Measurements from ENCODE around the gene WAC. TPM values are rescaled to one million over a fixed set of nuclear protein-coding genes. Genes with fewer than 3 reads are reported as not detected.
A peak's percentile ranks its signal among the peaks of the same experiment; 100 is the strongest.

WAC gene
- total and polyA plus RNA-seq, 9 of the 15 experiments (the other 6 are each of a cell fraction or from before 2014, with no cell fraction given), result 24.8 to 123 (median 78.2) TPM

- TF ChIP-seq ZBTB40 (IDR thresholded peaks at IDR 0.05) (peak; percentile 89), ZBTB40 (CRISPR knock-in tag; IDR thresholded peaks at IDR 0.05) (no peak), ETV1 (tag; conservative IDR thresholded peaks at IDR 0.05; ENCODE audit: low read depth) (peak; percentile 95), ZNF143 (CRISPR knock-in tag; IDR thresholded peaks at IDR 0.05) (peak; percentile 27; the same call in 1 of the 2 replicates), MEF2A (IDR thresholded peaks at IDR 0.05; ENCODE audit: control insufficient read depth, low read depth, low read length) (no peak), SIX5 (IDR thresholded peaks at IDR 0.05; ENCODE audit: borderline replicate concordance in 1 of 2, insufficient read depth in 1 of 2, low read depth in 1 of 2, low read length in 2 of 2) (no peak), BCL6 (CRISPR knock-in tag; IDR thresholded peaks at IDR 0.05) (no peak), GATAD2A (IDR thresholded peaks at IDR 0.05) (peak; percentile 97), USF1 (CRISPR knock-in tag; IDR thresholded peaks at IDR 0.05) (no peak), NFE2L1 (tag; IDR thresholded peaks at IDR 0.05; ENCODE audit: borderline replicate concordance, low read depth) (no peak), SRF (CRISPR knock-in tag; IDR thresholded peaks at IDR 0.05) (peak in 1 of 2 experiments; percentile 89; a peak in 3 of 4 replicates), MAX (CRISPR knock-in tag; IDR thresholded peaks at IDR 0.05) (peak; percentile 10; the same call in 1 of the 2 replicates), RBM17 (IDR thresholded peaks at IDR 0.05; ENCODE audit: borderline replicate concordance, low read depth, low read length) (no peak), SUPT5H (IDR thresholded peaks at IDR 0.05) (peak; percentile 97), HOMEZ (CRISPR knock-in tag; IDR thresholded peaks at IDR 0.05) (no peak), PHTF2 (CRISPR knock-in tag; IDR thresholded peaks at IDR 0.05) (no peak)
These were observed at the start of gene WAC (continued) for GRCh38 chr10:28532337-28533185.

All from K562 (cell line).